H54 (cell line): ENCODE results near the gene SGCA.
A peak's percentile ranks its signal among the peaks of the same experiment; 100 is the strongest.

Experiments used
- DNase-seq: peaks from one replicate; pipeline ENCODE4 v3.0.0; 2011; ENCODE audit warnings: low spot score, mixed read lengths; ENCODE audit not compliant: insufficient read length
- FAIRE-seq: peaks from 3 replicates; lab custom pipeline; 2011; peaks lifted over from hg19 to GRCh38; lab: Jason Lieb, UNC
- POLR2A ChIP-seq: IDR thresholded peaks from 2 replicates; pipeline ENCODE4 v1.6.1; 2011; ENCODE audit warnings: low read depth, mild to moderate bottlenecking, low read length

The SGCA gene

DNA sequence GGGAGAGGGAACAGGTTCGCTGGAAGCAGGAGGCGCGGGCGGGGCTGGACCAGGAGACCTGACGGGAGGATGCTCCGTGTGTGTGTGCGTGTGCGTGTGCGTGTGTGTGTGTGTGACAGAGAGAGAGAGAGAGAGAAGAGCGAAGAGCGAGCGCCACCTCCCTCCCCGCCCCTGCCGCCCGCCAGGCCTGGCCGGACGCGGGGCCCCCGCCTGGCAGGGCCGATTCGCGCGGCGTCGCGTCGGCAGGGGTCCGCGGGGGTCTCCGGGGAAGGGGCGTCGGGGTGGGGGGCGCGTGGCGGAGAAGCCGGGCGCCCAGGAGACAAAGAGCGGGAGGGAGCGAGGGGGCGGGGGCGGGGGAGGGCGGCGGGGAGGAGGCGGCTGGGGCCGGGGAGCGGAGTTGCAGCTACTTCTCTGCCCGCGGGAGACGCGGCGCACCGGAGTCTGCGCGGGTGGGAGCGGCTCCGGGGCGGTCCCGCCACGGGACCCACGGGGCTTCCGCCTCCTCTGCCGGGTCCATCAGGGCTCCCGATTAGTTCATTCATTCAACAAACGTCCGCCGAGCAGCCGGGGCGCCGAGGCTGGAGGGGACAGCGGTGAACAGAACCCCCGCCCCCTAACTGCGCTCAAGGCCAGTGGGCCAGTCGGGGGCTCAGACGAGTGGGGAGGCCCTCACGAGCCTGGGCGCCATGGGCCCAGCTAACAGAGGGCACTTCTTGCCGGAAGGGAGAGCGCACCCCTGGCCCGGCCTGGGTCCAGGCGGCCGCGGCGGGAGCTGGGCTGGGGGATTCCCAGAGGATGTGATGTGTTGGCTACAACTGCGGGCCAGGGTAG lies 35.9 kb upstream of the SGCA start, which contains the start of gene SAMD14:
Gene SAMD14, minus strand, starts transcription at position 433 of the 831 bp plus-strand sequence. CDS start 5,201 bp downstream, outside the sequence.
- TF ChIP-seq POLR2A = no peak
- FAIRE-seq (no peak), DNase-seq (no peak)

DNA sequence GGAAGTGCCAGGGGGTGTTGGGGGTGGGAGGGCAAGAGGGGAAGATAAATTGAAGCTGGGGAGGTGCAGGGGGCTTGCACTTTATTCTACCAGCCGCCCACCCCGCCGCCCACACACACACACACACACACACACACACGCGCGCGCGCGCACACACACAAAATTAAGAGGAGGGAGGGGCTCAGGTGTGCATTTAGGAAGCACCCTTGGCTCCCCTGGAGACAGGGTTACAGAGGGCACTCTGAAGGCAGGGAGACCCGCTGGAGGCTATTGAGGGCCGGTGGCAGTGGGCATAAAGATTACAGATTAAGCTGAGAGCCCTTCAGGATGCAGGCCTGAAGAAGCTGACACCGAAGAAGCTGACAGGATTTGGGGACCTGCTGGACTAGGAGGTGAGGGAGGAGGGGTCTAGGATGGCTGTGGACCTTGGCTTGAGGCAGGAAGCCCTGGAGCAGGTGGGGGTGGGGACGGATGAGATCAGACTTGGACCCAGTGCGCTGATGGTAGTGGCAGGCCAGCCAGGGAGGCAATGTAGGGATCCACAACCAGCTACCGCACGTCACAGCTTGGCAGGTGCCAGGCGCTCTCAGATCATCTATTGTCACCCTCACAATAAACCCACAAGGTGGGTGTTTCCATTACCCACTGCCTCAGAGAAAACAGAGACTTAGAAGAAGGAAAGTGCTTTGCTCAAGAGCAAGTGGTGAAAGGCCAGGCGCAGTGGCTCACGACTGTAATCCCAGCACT lies 35.1 kb upstream of the SGCA start:
- TF ChIP-seq POLR2A = no peak
- no peak for DNase-seq
- FAIRE-seq = no peak

DNA sequence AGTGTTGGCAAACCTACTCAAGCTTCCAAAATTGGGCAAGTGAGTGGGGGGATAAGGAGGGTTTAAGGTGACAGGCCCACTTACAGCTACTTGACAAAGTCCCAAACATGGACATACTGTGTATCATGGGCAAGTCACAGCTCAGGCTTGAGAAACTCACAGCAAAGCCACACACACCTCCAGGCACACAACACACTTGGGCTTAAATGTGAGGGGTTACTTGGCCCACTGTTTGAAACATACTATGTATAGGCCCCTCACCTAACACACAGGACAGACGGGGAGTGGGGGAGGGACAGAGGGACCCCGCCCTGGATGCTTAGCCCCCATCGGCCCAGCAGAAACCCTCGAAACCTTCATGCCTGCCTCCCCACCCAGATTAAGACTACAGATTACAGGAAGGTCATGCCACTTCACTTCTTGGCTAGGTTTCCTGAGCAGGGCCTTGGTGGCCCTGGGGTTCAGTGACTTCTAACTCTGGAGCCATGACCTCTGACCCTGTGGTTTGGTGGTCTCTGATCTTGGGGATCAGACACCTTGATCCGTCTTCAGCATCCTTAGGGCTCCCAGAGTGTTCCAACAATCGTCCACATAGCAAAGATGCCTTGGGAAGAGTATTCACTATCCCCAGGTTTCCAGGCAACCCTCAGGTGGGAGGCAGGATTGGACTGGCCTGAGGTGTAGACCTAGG lies 33.6 kb upstream of the SGCA start:
- DNase-seq (no peak), FAIRE-seq (no peak)
- no peak for TF ChIP-seq POLR2A

DNA sequence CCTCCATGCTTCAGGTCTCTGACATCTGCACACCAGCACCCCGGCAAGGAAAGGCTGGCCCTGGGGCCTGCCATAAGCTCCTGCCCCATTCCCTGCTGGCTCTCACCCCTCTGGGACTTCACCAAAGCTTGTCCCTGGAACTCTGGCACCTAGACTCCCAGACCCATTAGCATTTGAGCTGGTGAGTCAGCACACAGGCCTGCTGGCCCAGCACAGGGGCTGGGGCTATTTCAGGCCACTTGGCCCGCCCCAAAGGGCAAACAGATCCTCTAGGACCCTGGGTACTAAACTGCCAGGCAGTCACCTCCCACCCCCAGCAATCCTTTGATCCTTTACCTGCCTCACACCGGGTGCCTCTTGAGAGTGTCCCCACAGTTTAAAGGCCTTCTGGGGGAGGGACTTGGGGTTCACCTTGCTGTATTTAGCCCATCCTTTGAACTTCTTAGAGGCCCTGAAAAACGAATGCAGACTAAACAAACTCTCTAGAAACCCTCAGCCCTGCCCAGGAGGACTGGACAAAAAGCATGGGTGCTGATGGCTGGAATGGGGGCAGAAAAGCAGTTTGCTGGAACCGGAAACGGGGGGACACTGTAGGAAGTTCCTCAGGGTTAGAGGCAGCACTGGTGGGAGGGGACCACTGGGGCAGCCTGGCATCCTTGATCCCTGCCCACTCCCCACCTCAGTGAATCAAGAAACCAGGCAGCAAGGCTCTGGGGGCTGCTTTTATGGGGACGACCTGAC lies 32.6 kb upstream of the SGCA start:
- no peak for TF ChIP-seq POLR2A
- DNase-seq (peak; percentile 94), FAIRE-seq (no peak)

DNA sequence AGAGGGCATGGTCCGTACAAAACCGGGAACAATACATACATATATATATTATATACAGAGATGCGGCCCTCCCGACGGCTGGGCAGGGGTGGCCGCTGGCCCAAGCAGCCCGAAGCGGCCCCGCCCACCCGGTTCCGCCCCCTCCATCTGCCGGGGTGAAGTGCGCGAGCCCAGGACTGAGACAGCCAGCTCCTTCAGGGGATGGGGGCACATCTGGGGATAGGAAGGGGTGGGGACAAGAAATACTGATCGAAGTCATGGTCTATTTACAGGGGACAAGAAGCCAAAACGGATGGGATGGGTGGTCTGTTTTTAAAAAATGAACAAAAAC lies 32.1 kb upstream of the SGCA start:
- DNase-seq (no peak), FAIRE-seq (no peak)
- TF ChIP-seq POLR2A = no peak

DNA sequence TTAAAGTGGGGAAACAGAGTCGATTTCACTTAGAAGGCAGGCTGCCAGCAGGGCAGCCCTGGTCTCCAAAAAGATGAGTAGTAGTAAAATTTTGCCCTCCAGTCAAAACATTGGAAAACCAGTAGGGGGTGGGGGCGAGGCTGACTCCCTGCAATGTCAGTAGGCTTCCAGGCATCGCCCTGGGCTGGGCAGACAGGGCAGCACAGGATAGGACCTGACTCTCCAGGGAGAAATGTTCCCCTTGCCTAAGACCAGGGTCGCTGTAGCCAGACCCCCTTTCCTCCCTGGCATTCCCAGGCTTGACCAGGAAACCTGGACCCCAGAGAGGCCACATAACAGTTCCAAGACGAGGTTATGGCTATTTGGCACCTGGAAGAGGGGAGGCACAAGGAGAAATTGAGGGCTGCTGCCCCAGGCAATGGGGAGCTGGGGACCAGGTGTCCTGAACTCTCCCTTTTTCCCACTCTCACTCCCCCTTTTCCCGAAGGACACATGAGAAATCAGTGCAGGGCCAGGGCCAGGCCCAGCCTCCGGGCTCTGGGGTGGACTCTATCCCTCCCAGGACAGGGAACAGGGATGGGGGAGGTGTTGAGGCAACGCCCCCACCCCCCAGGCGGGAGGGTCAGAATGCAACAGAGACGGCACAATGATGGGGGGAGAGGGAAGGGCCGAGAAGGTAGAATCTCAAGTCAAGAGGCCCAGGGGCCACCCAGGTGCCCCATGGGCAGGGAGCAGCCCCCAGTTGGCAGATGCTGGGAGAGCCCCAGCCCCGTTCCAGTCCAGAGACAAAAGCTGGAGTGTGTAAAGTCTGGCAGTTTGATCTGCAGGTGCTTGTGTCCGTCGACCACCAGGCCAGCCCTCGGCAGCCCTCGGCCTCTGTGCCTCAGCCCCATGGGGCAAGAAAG lies 31.3 kb upstream of the SGCA start:
- FAIRE-seq = no peak
- DNase-seq = no peak
- TF ChIP-seq POLR2A = no peak

DNA sequence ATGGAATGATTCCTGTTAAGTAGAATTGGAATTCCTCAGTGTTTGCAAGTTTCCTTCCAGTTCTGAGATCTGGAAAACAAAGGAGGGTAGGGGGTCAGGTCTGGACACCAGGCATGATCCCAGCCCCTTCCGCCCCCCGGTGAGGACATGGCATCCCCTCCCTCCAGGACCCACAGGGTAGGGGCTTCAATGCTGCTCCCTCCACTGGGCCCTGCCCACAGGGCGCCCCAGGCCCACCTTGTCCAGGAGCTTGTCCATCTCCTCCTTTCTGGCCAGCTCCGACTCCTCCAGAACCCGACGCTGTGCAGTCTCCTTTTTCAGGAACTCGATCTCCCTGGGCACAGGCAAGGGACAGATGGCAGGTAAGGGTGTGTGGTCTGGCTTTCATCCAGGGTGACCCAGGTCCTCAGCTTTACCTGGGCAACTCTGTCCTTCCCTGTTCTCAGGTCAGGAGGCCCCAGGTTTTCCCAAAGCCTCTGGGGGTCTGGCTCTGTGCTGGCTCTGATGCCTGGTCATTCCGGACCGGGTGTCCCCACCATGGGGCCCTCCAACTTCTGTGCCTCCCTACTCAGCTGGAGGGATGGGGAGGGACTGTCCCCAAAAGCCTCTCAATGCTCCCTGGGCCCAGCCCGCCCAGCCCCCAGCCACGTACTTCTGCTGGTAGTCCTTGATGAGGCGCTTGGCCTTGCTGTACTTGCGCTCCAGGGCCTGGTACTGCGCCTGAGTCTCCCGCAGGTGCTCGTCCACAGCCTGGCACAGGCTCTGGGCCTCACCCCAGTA lies 30.3 kb upstream of the SGCA start:
- no peak for TF ChIP-seq POLR2A
- DNase-seq (no peak), FAIRE-seq (no peak)

DNA sequence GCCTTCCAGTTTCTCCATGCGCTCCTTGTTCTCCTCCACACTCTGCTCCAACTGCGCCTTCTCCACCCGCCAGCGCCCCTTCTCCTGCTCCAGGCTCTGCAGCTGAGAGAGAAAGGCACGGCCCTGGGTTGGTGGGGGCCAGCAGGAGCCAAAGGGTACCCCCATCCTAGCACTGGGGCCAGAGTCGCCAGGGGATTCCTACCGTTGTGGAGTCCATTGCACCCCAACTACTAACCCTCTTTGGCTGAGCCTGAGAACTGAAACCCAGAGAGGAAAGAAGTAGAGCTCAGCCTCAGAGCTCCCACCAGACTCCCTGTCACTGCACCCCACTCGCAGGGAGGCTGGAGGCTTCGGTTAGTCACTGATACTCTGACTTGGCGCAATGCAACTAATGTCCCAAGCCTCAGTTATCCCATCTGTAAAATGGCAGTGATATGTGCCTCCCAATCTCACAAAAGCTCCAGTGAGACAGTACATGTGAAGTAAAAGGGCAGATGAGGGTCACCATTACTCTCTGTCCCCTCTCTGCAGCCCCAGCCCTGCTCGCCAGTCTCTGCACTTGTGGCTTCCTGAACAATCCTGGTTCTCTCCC lies 29.6 kb upstream of the SGCA start:
- TF ChIP-seq POLR2A = no peak
- DNase-seq (no peak), FAIRE-seq (no peak)

DNA sequence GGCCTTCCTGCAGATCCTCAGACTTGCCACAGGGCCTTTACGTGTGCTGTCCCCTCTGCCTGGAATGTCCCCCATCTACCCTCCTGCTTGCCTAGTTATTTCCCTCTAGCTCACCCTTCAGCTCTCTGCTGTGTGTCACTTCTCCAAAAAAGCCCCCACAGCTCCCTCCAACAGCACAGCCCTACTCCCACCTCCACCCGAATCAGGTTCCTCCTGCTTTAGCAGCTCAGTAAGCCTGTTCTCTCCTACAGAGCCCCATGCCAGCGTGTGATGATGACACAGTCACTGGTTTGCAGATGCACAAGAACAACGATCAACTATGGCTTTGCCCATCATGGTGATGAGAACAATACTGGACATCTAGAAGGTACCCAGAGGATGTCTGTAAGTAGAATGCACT lies 28.8 kb upstream of the SGCA start:
- no peak for DNase-seq
- no peak for TF ChIP-seq POLR2A
- no peak for FAIRE-seq

DNA sequence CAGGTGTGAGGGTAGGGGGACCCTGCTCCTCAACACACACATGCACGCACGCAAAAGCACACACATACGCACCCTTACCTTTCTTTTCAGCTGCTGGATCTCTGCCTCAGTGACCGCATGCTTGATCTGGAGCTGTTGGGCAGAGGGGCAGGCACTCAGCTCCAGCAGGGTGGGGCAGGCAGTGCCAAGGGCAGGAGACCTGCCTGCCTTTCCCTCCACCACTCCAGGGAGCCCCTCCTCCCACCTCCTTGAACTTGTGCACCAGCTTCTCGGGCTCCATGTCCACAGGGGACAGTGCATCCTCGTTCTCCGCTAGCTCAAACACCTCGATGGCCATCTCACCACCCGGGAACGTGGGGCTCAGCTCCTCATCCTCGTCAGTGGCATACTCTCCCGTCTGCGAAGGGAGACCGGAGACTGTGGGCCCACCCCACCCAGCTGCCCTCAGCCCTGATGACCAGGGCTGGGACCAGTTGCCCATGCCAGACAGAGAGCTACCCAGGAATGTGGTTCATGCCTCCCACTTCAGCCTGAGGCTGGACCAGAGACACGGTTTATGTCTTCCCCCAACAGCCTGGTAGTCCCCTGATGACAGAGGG lies 26.5 kb upstream of the SGCA start:
- TF ChIP-seq POLR2A = no peak
- DNase-seq (no peak), FAIRE-seq (no peak)
